ENCODE results near the gene ZNF221.

The ZNF221 gene

DNA sequence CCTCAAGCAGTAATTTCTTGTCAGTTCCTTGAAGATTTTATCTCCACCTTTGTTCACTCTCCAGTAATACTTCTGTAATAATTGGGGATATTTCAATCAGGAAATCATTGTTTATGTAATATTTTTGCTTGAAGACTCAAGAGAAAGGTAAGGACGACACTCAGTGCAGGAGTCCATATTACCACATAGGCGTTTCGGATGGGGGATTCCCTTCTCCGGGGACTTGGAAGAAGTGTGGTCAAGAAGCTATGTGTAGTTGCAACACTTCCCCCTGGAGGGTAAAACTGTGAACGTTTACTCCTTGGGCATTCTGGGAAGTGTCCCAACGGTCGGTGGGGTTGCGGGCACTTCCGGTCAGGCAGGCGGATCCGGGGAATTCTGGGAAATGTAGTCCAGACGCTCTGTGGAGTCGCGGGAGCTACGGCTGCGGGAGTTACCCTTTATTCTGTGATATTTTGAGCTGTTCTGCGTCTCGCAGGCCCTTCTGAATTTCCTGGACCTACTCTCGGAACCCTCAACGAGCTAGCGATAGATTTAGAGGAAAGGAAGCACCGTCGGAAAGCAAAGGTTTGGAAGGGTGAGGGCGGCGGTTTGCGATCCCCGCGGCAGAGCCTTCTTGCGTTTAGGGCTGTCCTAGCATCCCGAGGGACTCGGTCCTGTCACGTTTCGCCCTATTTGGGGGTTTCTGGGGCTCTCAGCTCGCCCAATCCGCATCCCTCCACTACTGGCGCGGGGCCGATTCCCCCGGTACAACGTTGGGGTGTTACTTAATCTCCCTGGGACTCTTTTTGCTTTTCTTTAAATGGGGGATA lies at the start of gene ZNF221:
TSS of gene ZNF221 (plus strand) at position 395 of the 812 bp plus-strand sequence. CDS start 11,499 bp downstream, outside the sequence.
- ChIA-PET CTCF (interaction anchor here (0.6 to 0.7 kb wide), 3 partner anchors 16 to 179 kb away, joined by 3 to 5 read pairs (median 3); partner anchors contain the start of gene ZNF45), POLR2A (ENCODE audit: low non-redundant PET) (interaction anchor here (0.6 kb wide), 1 partner anchor 16 kb away, joined by 3 read pairs; the partner anchor contains the start of gene ZNF45)
- TF ChIP-seq CTCF (conservative IDR thresholded peaks at IDR 0.05; ENCODE audit: low read depth): peak; percentile 37
- DNase-seq (ENCODE audit: low spot score): peak; percentile 87
- H3K27ac ChIP-seq: peak within 1 kb of the TSS; percentile 75

- H3K27ac ChIP-seq: 0 out of 2 replicates have a peak overlapping the region, but pooled peaks have one; percentile 9
- POLR2A ChIA-PET (ENCODE audit: low non-redundant PET): no interaction called here
- TF ChIP-seq CTCF (conservative IDR thresholded peaks at IDR 0.05; ENCODE audit: low read depth): no peak
- DNase-seq (ENCODE audit: low spot score): peak; percentile 61
- CTCF ChIA-PET: interaction anchor here (0.6 to 0.7 kb wide), 2 partner anchors 25 to 47 kb away, joined by 3 read pairs; no protein-coding TSS in a partner anchor
Measured at GRCh38 chr19:43901395-43902390, 49.3 kb upstream of the ZNF221 start.

DNA sequence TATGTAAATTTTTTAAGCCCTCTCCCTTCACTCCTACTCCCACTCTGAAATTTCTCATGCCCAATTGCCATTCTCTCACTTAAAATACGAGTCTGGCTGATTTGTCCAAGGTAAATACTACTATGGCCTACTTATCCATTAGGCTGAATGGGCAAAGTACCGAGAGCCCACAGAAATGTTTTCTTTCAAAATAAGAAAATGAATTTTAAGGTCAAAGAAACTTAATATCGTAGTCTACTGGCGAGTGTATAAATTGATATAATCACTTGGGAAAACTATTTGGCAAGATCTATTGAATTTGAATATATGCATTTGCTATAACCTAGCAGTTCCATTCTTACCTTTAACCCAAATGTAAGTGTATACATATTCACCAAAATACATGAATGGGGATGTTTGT lies 48.6 kb upstream of the ZNF221 start:
- ChIA-PET POLR2A (ENCODE audit: low non-redundant PET) (no interaction called here), CTCF (no interaction called here)
- TF ChIP-seq CTCF (conservative IDR thresholded peaks at IDR 0.05; ENCODE audit: low read depth): no peak
- H3K27ac ChIP-seq: no peak overlapping the region
- no peak for DNase-seq (ENCODE audit: low spot score)

- H3K27ac ChIP-seq: no peak overlapping the region
- TF ChIP-seq CTCF (conservative IDR thresholded peaks at IDR 0.05; ENCODE audit: low read depth): no peak
- no peak for DNase-seq (ENCODE audit: low spot score)
- POLR2A ChIA-PET (ENCODE audit: low non-redundant PET): no interaction called here
- CTCF ChIA-PET: no interaction called here
Measured at GRCh38 chr19:43905897-43906296, 45.1 kb upstream of the ZNF221 start.

GRCh38 chr19:43906774-43907173 lies 44.3 kb upstream of the ZNF221 start:
- no peak overlapping the region for H3K27ac ChIP-seq
- no peak for DNase-seq (ENCODE audit: low spot score)
- POLR2A ChIA-PET (ENCODE audit: low non-redundant PET): no interaction called here
- CTCF ChIA-PET: interaction anchor here (0.6 kb wide), 1 partner anchor 143 kb away, joined by 3 read pairs; no protein-coding TSS in a partner anchor
- TF ChIP-seq CTCF (conservative IDR thresholded peaks at IDR 0.05; ENCODE audit: low read depth): no peak

GRCh38 chr19:43908659-43909058 lies 42.4 kb upstream of the ZNF221 start:
- DNase-seq (ENCODE audit: low spot score): no peak
- CTCF ChIA-PET: no interaction called here
- POLR2A ChIA-PET (ENCODE audit: low non-redundant PET): no interaction called here
- no peak for TF ChIP-seq CTCF (conservative IDR thresholded peaks at IDR 0.05; ENCODE audit: low read depth)
- H3K27ac ChIP-seq: no peak overlapping the region

Data from RWPE1 (cell line).